ACC112 (cell line): ENCODE data around the gene STRN3.
"Not testable (repeated sequence)": the region's sequence is repeated elsewhere in the genome, so short reads cannot be mapped to it uniquely, and the experiment has no call there.

ENCODE experiments used
- H2AFZ ChIP-seq: fragments of 200-600 bp; sonication (generic); one replicate; pipeline ENCODE4 v1.6.0; 2017; ENCODE audit warnings: antibody characterized with exemption, low read length; ENCODE audit not compliant: unreplicated experiment
- H3K27ac ChIP-seq: fragments of 200-600 bp; sonication (generic); 2 replicates; pipeline ENCODE4 v1.5.1; 2014; ENCODE audit warnings: low read depth, mild to moderate bottlenecking, antibody characterized with exemption, low read length, moderate library complexity
- H3K27me3 ChIP-seq: fragments of 200-600 bp; sonication (generic); 2 replicates; pipeline ENCODE4 v1.6.1; 2014; ENCODE audit warnings: mild to moderate bottlenecking, antibody characterized with exemption, low read length, moderate library complexity, mixed read lengths; ENCODE audit not compliant: insufficient read depth
- H3K36me3 ChIP-seq: fragments of 200-600 bp; sonication (generic); 2 replicates; pipeline ENCODE4 v1.6.1; 2016; ENCODE audit warnings: mild to moderate bottlenecking, antibody characterized with exemption, low read length, moderate library complexity, mixed read lengths; ENCODE audit not compliant: insufficient read depth
- H3K4me1 ChIP-seq: fragments of 200-600 bp; sonication (generic); one replicate; pipeline ENCODE4 v1.6.1; 2016; ENCODE audit warnings: low read length, mixed read lengths; ENCODE audit not compliant: insufficient read depth, unreplicated experiment, control insufficient read depth
- H3K4me3 ChIP-seq: fragments of 200-600 bp; sonication (generic); 2 replicates; pipeline ENCODE4 v1.5.1; 2014; ENCODE audit warnings: mild to moderate bottlenecking, low read depth, low read length
- H3K79me2 ChIP-seq: fragments of 200-600 bp; sonication (generic); one replicate; pipeline ENCODE4 v1.6.0; 2016; ENCODE audit warnings: low read length; ENCODE audit not compliant: control insufficient read depth, unreplicated experiment, insufficient read depth

STRN3 gene

DNA sequence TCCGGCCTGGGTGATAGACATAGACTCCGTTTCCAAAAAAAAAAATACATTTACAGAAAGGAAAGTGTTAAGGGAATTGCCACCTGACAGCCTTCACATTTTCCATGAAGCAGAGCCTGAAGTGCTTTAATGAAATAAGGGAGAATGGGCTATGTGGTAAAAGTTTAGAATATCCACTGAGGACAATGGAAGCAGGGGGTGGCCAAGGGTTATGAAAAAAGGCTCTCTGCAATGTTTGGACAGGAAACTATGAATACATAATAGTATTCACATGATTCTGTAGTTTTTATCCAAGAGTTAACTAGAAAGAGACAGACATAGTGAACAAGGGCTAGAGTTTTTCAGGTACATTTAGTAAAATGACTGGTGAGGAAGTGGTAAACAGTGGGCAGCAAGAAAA lies 76.5 kb downstream of the STRN3 start:
- Histone ChIP-seq H3K79me2 (peaks cover 4% of the 10 kb centered on the region), H3K36me3 (peaks cover 18% of the 10 kb centered on the region), H3K4me1 (no peaks in the 10 kb centered on the region), H3K4me3 (no peak overlapping the region), H3K27ac (no peak overlapping the region), H2AFZ (no peak overlapping the region), H3K27me3 (no peaks in the 10 kb centered on the region)

DNA sequence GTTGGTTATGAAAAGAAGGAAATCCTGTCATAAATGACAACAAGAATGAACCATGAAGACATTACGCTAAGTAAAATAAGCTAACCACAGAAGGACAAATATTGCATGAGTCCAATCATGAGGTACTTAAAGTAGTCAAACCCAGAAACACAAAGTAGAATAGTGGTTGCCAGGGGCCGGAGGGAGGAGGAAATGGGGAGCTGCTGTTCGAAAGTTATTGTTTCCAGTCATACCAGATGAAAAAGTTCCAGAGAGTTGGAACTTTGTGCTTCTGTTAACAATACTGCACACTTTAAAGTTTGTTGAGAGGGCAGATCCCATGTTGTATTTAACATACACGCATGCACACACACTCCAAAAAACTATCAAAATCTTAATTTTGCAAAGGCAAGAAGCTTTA lies 82.5 kb downstream of the STRN3 start:
- no peak overlapping the region for H3K4me3 ChIP-seq
- peaks cover 11% of the 10 kb centered on the region for H3K79me2 ChIP-seq
- peaks cover 21% of the 10 kb centered on the region for H3K36me3 ChIP-seq
- H2AFZ ChIP-seq = no peak overlapping the region
- H3K4me1 ChIP-seq = no peaks in the 10 kb centered on the region
- no peaks in the 10 kb centered on the region for H3K27me3 ChIP-seq
- no peak overlapping the region for H3K27ac ChIP-seq

DNA sequence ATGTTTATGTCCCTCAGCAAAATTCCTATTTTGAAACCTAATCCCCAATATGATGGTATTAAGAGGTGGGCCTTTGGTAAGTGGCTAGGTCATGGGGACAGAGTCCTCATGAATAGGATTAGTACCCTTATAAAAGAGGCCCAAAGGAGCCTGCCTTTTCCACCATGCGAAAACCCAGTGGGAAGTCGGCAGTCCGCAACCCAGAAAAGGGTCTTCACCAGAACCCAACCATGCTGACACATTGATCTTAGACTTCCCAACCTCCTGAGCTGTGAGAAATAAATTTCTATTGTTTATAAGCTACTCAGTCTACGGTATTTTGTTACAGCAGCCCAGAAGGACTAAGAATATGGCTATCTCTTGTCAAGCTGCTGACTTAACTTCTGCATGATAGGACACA lies 85.3 kb downstream of the STRN3 start:
- H3K27me3 ChIP-seq = no peaks in the 10 kb centered on the region
- no peaks in the 10 kb centered on the region for H3K4me1 ChIP-seq
- H3K36me3 ChIP-seq = peaks cover 14% of the 10 kb centered on the region
- H3K79me2 ChIP-seq = peaks cover 7% of the 10 kb centered on the region
- H2AFZ ChIP-seq = no peak overlapping the region
- H3K4me3 ChIP-seq = no peak overlapping the region
- no peak overlapping the region for H3K27ac ChIP-seq

DNA sequence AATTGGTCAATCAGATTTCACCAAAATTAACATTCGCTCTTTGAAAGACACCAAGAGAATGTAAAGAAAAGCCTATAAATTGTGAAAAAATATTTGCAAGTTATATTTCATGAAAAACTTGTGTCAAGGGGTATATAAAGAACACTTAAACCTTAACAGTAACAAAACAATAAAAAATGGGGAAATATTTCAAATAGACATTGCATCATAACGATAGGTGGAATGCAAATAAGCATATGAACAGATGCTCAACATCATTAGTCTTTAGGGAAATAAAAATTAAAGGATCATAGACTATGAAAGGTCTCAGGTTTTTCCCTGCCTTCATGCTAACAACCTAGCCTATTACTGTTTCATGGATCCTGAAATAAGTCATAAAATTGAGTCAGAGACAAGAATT lies 87.6 kb downstream of the STRN3 start:
- H3K4me1 ChIP-seq = no peaks in the 10 kb centered on the region
- no peak overlapping the region for H3K27ac ChIP-seq
- no peak overlapping the region for H3K4me3 ChIP-seq
- H3K79me2 ChIP-seq = peaks cover 7% of the 10 kb centered on the region
- no peaks in the 10 kb centered on the region for H3K27me3 ChIP-seq
- H2AFZ ChIP-seq = no peak overlapping the region
- H3K36me3 ChIP-seq = peaks cover 15% of the 10 kb centered on the region

DNA sequence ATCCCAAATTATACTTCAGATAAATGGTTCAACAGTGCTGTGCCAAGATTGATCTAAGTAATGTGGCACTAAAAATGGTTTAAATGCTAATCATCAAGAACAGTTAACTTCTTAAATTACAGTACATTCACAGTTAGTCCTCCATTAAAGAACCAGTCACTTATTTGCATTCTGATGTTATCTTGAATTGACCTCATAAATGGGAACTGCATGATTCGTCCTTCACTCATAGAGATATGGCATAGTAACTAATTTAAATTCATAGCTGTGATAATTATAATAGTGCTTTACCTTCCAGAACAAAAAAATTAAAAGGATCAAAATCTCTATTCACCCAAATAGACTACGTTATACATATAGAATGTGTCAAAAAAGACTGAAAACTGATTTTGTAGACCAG lies 90.7 kb downstream of the STRN3 start:
- Histone ChIP-seq H3K36me3 (peaks cover 11% of the 10 kb centered on the region; the same call in 1 of the 2 replicates), H3K4me3 (no peak overlapping the region), H2AFZ (no peak overlapping the region), H3K4me1 (no peaks in the 10 kb centered on the region), H3K79me2 (peaks cover 3% of the 10 kb centered on the region), H3K27me3 (no peaks in the 10 kb centered on the region), H3K27ac (no peak overlapping the region)

DNA sequence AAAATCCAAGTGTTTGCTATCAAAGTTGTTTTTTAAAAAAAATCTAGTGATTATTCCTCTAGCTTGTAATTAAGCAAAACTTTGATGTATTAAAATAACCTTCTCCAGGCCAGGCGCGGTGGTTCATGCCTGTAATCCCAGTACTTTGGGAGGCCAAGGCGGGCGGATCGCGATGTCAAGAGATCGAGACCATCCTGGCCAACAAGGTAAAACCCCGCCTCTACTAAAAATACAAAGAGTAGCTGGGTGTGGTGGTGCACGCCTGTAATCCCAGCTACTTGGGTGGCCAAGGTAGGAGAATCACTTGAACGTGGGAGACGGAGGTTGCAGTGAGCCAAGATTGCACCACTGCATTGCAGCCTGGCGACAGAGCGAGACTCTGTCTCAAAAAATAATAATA lies 92.2 kb downstream of the STRN3 start:
- not testable (repeated sequence) for H3K4me3 ChIP-seq, H3K4me1 ChIP-seq, H3K27ac ChIP-seq, H3K27me3 ChIP-seq, H3K79me2 ChIP-seq, H2AFZ ChIP-seq
- H3K36me3 ChIP-seq = peaks cover 11% of the 10 kb centered on the region; the same call in 1 of the 2 replicates

DNA sequence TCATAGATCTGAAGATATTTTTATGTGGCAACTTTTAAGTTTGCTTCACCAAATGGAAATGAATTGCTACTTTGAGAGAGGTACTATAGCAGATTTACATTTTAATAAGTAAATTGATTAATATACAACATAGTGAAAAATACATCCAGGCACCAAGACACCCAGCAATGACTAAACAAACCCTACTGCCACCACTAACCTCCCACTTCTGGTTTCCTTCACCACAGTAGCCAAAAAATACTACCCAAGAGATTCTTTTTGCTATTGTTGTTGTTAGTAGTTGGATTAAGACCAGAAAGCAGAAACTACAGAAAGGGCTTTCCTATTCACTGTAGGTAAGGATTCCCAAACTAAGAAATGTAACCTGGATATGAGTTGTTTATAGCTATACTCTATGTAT lies 97.7 kb downstream of the STRN3 start:
- no peak overlapping the region for H3K4me3 ChIP-seq

DNA sequence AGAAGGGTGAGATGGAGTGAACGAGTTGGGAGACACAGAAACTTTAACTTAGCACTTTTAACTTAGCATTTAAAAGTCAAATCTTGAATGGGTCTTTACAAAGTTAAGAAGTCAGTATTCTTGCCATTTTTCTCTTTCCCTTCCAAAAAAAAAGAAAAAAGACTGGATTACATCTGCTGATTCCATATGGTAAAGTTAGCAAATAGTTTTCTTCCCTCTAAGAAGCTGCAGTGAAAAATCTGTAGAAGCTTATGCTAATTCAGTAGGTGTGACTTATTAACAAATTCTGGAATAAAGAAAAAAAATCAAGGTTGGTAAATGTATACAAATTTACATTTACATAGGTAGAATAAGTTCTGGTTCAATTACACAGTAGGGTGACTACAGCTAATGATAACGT lies 100.9 kb downstream of the STRN3 start:
- H3K27ac ChIP-seq = no peak overlapping the region
- no peak overlapping the region for H2AFZ ChIP-seq

More for the DNA sequence above, 97.7 kb downstream of the STRN3 start:
- Histone ChIP-seq H3K27me3 (no peaks in the 10 kb centered on the region), H3K4me1 (no peaks in the 10 kb centered on the region), H2AFZ (no peak overlapping the region), H3K79me2 (peaks cover 2% of the 10 kb centered on the region), H3K36me3 (peaks cover 9% of the 10 kb centered on the region; the same call in 1 of the 2 replicates), H3K27ac (no peak overlapping the region)

DNA sequence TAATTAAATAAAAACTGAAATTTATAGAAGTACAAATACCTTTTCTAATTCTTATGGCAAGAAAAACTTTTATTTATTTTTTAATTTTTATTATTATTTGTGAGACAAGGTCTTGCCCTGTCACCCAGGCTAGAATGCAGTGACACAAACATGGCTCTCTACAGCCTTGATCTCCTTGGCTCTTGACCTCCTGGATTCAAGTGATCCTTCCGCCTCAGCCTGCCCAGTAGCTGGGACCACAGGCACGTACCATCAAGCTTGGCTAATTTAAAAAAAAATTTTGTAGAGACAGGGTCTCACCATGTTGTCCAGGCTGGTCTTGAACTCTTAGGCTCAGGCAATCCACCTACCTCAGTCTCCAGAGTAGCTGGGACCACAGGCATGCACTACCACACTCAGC lies 104.4 kb downstream of the STRN3 start:
- H3K4me1 ChIP-seq = peaks cover 5% of the 10 kb centered on the region
- H3K27me3 ChIP-seq = no peaks in the 10 kb centered on the region
- H3K4me3 ChIP-seq = no peak overlapping the region
- no peaks in the 10 kb centered on the region for H3K79me2 ChIP-seq
- H2AFZ ChIP-seq = no peak overlapping the region
- H3K27ac ChIP-seq = no peak overlapping the region
- peaks cover 9% of the 10 kb centered on the region; the same call in 1 of the 2 replicates for H3K36me3 ChIP-seq

More for the DNA sequence above, 100.9 kb downstream of the STRN3 start:
- peaks cover 5% of the 10 kb centered on the region for H3K4me1 ChIP-seq
- no peaks in the 10 kb centered on the region for H3K27me3 ChIP-seq
- H3K36me3 ChIP-seq = peaks cover 9% of the 10 kb centered on the region; the same call in 1 of the 2 replicates
- peaks cover 2% of the 10 kb centered on the region for H3K79me2 ChIP-seq
- no peak overlapping the region for H3K4me3 ChIP-seq

DNA sequence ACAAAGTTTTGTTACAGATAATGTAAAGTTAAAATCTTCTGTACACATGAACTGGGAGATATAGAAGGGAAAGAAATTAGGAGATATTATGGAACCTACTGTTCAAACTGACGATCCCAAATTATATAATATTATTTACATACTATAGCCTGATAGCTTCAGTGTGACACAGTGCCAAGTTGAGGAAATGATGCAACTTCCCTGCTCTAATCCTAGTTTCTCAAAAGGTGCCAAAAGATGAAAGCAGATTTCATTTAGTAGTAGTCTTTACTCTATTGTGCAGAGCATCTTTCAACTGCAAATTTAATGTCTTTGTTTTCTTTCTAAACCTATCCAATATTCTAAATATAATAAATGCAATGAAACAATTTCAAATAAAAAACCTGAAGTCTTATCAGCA lies 104.9 kb downstream of the STRN3 start:
- Histone ChIP-seq H3K27me3 (no peaks in the 10 kb centered on the region), H3K36me3 (peaks cover 9% of the 10 kb centered on the region; the same call in 1 of the 2 replicates), H3K4me1 (peaks cover 5% of the 10 kb centered on the region), H2AFZ (no peak overlapping the region), H3K27ac (no peak overlapping the region), H3K4me3 (no peak overlapping the region), H3K79me2 (no peaks in the 10 kb centered on the region)

DNA sequence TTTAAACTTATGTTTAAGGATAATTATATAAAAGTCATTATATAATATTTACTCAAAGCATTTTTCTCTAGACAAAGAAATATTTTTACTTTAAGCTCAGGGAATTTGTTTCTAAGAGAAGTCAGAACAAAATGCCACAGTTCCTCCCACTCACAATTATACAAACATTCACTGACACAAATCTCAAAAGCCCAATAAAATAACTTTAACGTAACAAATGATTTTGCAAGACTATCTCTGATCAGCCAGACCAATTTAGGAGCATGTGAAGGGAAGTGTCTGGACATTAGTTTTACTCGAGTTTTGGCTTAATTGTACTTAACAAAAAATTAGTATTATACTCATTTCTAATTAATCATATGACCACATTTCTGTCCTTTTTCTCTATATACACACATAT lies 110.6 kb downstream of the STRN3 start:
- Histone ChIP-seq H3K36me3 (peaks cover 8% of the 10 kb centered on the region), H2AFZ (no peak overlapping the region), H3K27ac (no peak overlapping the region), H3K4me1 (no peaks in the 10 kb centered on the region), H3K4me3 (no peak overlapping the region), H3K79me2 (no peaks in the 10 kb centered on the region), H3K27me3 (no peaks in the 10 kb centered on the region)
